ENCODE measurements around the gene PSMA7.

PSMA7 gene

GRCh38 chr20:62176866-62177265 lies 33.7 kb upstream of the PSMA7 start:
- no peak overlapping the region for H3K4me3 ChIP-seq (ENCODE audit: low read depth in 1 of 2, low read length in 2 of 2)
- H3K27ac ChIP-seq (ENCODE audit: low read length), result no peak overlapping the region
- H3K4me2 ChIP-seq (ENCODE audit: insufficient read depth, low read length), result no peak overlapping the region
- no peak overlapping the region for H3K9ac ChIP-seq (ENCODE audit: low read depth, low read length)
- H2AFZ ChIP-seq (ENCODE audit: low read depth, low read length), result no peak overlapping the region
- no peaks in the 10 kb centered on the region for H3K27me3 ChIP-seq (ENCODE audit: insufficient read depth, low read length, poor library complexity)
- no peak for ATAC-seq (ENCODE audit: insufficient read depth, low read depth)
- H3K9me3 ChIP-seq (ENCODE audit: insufficient read depth, low read length, severe bottlenecking), result no peaks in the 10 kb centered on the region
- H3K4me1 ChIP-seq (ENCODE audit: insufficient read depth, low read length), result peaks cover 5% of the 10 kb centered on the region
- H3K36me3 ChIP-seq (ENCODE audit: insufficient read depth, low read length), result peaks cover 48% of the 10 kb centered on the region
- TF ChIP-seq CTCF (IDR thresholded peaks at IDR 0.05; ENCODE audit: borderline replicate concordance, extremely low read depth, low read length, poor library complexity, severe bottlenecking) (no peak), EZH2 (IDR thresholded peaks at IDR 0.05; ENCODE audit: borderline replicate concordance, low read depth, low read length, severe bottlenecking) (no peak)
- H3K79me2 ChIP-seq (ENCODE audit: insufficient read depth, low read length), result peaks cover under 1% of the 10 kb centered on the region; the same call in 1 of the 2 replicates
- H4K20me1 ChIP-seq (ENCODE audit: insufficient read depth, low read length), result no peaks in the 10 kb centered on the region
- DNase-seq, result no peak

GRCh38 chr20:62175711-62176110 lies 32.5 kb upstream of the PSMA7 start:
- no peak overlapping the region for H3K4me2 ChIP-seq (ENCODE audit: insufficient read depth, low read length)
- no peak overlapping the region for H2AFZ ChIP-seq (ENCODE audit: low read depth, low read length)
- no peaks in the 10 kb centered on the region for H3K79me2 ChIP-seq (ENCODE audit: insufficient read depth, low read length)
- H3K9me3 ChIP-seq (ENCODE audit: insufficient read depth, low read length, severe bottlenecking), result no peaks in the 10 kb centered on the region
- DNase-seq, result no peak
- H3K4me3 ChIP-seq (ENCODE audit: low read depth in 1 of 2, low read length in 2 of 2), result no peak overlapping the region
- no peak for ATAC-seq (ENCODE audit: insufficient read depth, low read depth)
- H3K9ac ChIP-seq (ENCODE audit: low read depth, low read length), result no peak overlapping the region
- TF ChIP-seq CTCF (IDR thresholded peaks at IDR 0.05; ENCODE audit: borderline replicate concordance, extremely low read depth, low read length, poor library complexity, severe bottlenecking) (no peak), EZH2 (IDR thresholded peaks at IDR 0.05; ENCODE audit: borderline replicate concordance, low read depth, low read length, severe bottlenecking) (no peak)
- no peak overlapping the region for H3K27ac ChIP-seq (ENCODE audit: low read length)
- H4K20me1 ChIP-seq (ENCODE audit: insufficient read depth, low read length), result no peaks in the 10 kb centered on the region
- H3K4me1 ChIP-seq (ENCODE audit: insufficient read depth, low read length), result no peaks in the 10 kb centered on the region
- no peaks in the 10 kb centered on the region for H3K27me3 ChIP-seq (ENCODE audit: insufficient read depth, low read length, poor library complexity)
- peaks cover 48% of the 10 kb centered on the region for H3K36me3 ChIP-seq (ENCODE audit: insufficient read depth, low read length)

DNA sequence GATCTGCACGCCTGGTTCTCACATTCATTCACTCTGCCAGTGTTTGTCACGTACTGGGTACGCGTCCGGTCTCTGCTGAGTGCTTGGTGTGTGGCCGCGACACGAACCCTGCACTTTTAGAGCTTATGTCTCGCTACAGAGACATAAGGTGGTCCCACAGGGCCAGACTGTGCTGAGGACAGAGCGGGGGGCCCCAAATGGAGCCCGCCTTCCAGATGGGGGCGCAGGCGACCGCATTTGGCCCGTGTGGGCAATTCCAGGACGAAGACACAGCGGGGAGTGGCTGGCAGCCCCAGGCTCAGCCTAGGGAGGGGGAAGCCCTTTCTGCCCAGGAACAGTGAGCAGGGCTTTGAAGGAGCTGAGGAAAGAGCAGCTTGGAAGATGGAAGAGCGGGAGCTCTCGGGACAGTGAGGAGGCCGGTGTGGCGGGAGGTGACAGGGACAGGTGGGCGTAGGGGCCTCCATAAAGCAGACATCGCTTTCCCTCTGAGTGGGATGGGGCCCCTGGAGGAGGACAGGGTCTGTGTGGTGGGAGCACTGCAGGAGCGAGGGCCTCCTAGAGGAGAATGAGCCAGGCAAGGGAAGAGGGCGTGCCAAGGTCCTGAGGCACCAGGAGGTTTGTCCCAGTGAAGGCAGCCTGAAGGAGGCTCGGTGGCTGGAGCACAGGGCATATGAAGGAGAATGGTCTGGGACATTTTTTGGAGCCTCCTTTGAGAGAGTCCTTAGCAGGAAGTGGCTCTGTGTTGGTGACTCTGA lies 31.9 kb upstream of the PSMA7 start:
- no peaks in the 10 kb centered on the region for H3K4me1 ChIP-seq (ENCODE audit: insufficient read depth, low read length)

More for the DNA sequence above, 31.9 kb upstream of the PSMA7 start:
- H3K27ac ChIP-seq (ENCODE audit: low read length), result no peak overlapping the region
- DNase-seq, result no peak
- H3K9me3 ChIP-seq (ENCODE audit: insufficient read depth, low read length, severe bottlenecking), result no peaks in the 10 kb centered on the region
- no peak overlapping the region for H3K9ac ChIP-seq (ENCODE audit: low read depth, low read length)
- no peak overlapping the region for H2AFZ ChIP-seq (ENCODE audit: low read depth, low read length)
- no peaks in the 10 kb centered on the region for H3K27me3 ChIP-seq (ENCODE audit: insufficient read depth, low read length, poor library complexity)
- H4K20me1 ChIP-seq (ENCODE audit: insufficient read depth, low read length), result no peaks in the 10 kb centered on the region
- no peak overlapping the region for H3K4me3 ChIP-seq (ENCODE audit: low read depth in 1 of 2, low read length in 2 of 2)
- ATAC-seq (ENCODE audit: insufficient read depth, low read depth), result peak; percentile 19; the same call in 1 of the 3 replicates
- no peak overlapping the region for H3K4me2 ChIP-seq (ENCODE audit: insufficient read depth, low read length)
- TF ChIP-seq EZH2 (IDR thresholded peaks at IDR 0.05; ENCODE audit: borderline replicate concordance, low read depth, low read length, severe bottlenecking) (no peak), CTCF (IDR thresholded peaks at IDR 0.05; ENCODE audit: borderline replicate concordance, extremely low read depth, low read length, poor library complexity, severe bottlenecking) (no peak)
- peaks cover 48% of the 10 kb centered on the region for H3K36me3 ChIP-seq (ENCODE audit: insufficient read depth, low read length)
- no peaks in the 10 kb centered on the region for H3K79me2 ChIP-seq (ENCODE audit: insufficient read depth, low read length)

Measured in DND-41 (cell line).